DMS53 treated with DMSO at 0.1 percent for 48 hours (cell line): Measurements from ENCODE around the gene AMT.
"Not testable (repeated sequence)": the region's sequence is repeated elsewhere in the genome, so short reads cannot be mapped to it uniquely, and the experiment has no call there.

Experiments used
- DNase-seq: peaks from one replicate; lab custom pipeline; 2025; ENCODE audit not compliant: unreplicated experiment; lab: John Stamatoyannopoulos, UW

Gene AMT

DNA sequence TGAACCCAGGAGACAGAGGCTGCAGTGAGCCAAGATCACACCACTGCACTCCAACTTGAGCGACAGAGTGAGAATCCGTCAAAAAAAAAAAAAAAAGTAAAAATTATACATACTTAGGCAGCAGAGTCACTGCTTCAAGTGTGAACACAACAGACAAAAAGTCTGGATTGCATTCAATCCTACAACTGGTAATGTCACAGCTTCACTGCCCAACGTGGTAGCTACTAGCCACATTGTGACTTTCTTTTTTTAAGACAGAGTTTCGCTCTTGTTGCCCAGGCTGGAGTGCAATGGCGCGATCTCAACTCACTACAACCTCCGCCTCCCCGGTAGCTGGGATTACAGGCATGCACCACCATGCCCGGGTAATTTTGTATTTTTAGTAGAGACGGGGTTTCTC lies 31.0 kb downstream of the AMT start:
- DNase-seq = not testable (repeated sequence)

DNA sequence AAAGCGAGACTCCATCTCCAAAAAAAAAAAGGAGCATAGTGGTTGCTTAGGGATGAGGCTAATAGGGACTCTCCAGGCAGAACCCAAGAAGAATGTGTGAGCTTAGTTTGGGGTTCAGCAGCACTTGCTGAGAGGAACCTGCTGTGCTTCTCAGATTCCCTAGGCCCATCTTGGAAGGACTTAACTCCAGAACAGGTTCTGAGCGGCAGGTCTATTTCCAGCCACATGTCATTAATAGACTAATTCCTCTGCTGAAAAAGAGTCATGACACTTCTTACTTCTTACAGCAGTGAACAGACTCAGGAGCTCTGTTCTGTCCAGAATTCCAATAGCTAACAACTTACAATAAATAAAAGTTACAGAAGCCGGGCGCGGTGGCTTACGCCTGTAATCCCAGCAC lies 33.0 kb downstream of the AMT start:
- DNase-seq = no peak

DNA sequence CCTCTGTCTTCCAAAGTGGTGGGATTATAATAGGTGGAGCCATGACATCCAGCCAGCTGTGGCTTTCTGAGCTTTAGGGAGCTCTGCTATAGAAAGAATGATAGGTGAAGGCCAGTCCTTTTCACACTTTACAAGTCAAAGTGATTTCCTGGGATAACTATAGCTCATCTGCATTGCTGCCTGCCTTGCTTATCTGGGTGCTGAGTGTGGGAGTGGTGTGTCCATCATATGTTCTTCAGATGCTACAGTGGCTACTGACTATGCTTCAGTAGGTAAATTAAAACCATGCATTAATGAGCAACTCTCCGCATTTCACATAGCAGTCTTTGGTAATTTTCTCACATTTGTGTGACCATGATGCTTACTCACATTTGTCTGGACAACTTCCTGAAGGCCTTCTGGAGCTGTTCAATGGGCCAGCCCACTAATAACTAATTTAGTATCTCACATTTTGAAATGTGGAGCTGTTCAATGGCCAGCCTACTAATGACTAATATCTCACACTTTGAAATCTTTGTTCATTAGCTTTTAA lies 33.9 kb downstream of the AMT start:
- no peak for DNase-seq

- no peak for DNase-seq
Observed at GRCh38 chr3:49387721-49388120, 34.6 kb downstream of the AMT start.

DNA sequence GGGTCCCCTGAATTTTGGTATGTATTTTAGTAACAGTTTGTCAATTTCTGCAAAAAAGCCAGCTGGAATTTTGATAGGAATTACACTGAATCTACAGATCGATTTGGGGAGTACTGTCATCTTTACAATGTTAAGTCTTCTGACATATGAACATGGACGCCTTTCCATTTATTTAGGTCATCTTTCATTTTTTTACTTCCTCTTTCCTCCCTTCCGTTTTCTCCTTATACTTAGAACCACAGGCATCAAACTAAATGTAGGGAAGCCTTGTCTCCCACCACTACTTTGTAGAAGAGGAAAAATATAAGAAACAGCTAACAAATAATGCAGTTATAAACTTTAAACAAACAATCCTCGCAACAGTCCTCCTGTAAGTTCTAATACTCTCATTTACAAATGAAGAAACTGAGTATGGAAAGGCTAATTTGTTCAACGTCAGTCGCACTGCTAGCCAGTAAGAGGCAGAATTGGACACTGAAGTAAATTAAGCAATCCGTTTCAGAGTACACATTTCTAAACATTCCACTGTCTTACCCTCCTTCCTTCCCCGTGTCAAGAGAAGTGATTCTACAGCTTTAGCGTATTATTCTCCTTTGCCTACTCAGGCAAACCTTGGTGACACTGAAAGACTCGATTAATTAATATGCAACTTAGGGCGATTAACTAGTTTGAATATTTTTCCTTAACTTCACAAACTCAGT lies 36.1 kb downstream of the AMT start:
- DNase-seq = no peak

DNA sequence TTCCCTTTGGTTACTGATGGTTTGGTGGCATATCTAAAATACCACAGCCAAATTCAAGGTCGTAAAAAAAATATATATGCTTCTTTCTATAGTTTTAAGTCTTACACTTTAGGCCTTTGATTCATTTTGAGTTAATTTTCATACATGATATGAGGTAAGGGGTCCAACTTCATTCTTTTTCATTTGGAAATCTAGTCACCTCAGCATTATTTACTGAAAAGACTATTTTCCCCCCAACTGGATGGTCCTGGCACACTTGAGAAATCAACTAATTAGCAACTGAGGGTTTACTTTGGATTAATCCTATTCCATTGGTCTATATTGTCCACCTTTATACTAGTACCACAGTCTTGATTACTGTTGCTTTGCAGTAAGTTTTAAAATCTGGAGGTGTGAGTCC lies 36.7 kb downstream of the AMT start:
- DNase-seq = no peak

DNA sequence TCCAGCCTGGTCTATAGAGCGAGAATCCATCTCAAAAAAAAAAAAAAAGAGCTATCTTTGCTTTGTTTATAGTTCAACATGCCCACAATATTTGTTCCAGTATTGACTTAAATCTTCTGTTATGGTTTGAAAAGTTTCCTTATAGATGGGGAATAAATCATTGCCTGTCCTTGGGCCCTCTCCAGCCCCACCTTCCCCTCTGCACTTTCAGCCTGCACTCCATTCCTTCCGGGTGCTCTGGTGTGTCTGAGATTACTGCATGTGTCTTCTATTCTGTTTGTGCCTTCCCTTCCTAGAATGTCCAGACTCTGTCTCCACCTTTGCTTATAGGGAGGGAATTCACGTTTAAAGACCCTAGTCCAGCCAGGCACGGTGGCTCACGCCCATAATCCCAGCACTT lies 38.9 kb downstream of the AMT start:
- no peak for DNase-seq

DNA sequence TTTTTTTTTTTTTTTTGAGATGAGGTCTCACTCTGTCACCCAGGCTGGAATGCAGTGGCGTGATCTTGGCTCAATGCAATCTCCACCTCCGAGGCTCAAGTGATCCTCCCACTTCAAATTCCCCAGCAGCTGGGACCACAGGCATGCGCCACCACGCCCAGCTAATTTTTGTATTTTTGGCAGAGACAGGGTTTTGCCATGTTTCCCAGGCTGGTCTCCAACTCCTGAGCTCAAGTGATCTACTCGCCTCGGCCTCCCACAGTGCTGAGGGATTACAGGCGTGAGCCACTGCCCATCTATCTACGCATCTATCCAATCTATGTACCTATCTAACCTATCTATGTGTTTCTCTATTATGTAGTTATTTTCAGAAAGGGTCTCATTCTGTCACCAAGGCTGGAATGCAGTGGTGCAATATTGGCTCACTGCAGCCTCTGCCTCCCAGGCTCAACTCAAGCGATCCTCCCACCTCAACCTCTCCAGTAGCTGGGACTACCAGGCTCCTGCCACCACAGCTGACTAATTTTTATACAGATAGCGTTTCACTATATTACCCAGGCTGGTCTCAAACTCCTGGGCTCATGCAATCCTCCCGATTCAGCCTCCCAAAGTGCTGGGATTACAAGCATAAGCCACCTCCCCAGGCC lies 43.9 kb downstream of the AMT start:
- DNase-seq = no peak

DNA sequence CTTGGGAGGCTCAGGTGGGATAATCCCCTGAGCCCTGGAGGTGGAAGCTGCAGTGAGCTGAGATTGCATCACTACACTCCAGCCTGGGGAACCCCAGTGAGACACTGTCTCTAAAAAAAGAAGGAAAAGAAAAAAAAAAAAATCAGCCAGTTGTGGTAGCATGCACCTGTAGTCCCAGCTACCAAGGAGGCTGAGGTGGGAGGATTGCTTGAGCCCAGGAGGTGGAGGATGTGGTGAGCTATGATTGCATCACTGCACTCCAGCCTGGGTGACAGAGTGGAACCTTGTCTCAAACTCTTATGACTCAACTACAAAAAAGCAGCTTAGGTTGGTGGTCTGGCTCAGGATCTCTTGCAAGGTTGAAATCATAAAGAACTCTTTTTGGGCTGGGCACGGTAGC lies 44.8 kb downstream of the AMT start:
- DNase-seq = no peak

GRCh38 chr3:49371946-49372345 lies 50.3 kb downstream of the AMT start:
- DNase-seq = no peak

- no peak for DNase-seq
Observed at GRCh38 chr3:49370585-49371290, 51.5 kb downstream of the AMT start.
